HG02642 (cell line): ENCODE measurements around the gene CLIP1.
"Not testable (repeated sequence)": the region's sequence is repeated elsewhere in the genome, so short reads cannot be mapped to it uniquely, and the experiment has no call there.

Source experiments
- ATAC-seq: cut with Tn5 transposase; IDR thresholded peaks from one replicate; pipeline ENCODE4 v1.9.1; 2021; ENCODE audit warnings: mild to moderate bottlenecking; ENCODE audit not compliant: unreplicated experiment, poor library complexity

CLIP1 gene

GRCh38 chr12:122399592-122400373 lies 22.7 kb downstream of the CLIP1 start:
- ATAC-seq, result no peak

GRCh38 chr12:122399254-122399591 lies 23.2 kb downstream of the CLIP1 start:
- ATAC-seq, result no peak

- not testable (repeated sequence) for ATAC-seq
These were observed 24.5 kb downstream of the CLIP1 start for GRCh38 chr12:122397981-122398380.

DNA sequence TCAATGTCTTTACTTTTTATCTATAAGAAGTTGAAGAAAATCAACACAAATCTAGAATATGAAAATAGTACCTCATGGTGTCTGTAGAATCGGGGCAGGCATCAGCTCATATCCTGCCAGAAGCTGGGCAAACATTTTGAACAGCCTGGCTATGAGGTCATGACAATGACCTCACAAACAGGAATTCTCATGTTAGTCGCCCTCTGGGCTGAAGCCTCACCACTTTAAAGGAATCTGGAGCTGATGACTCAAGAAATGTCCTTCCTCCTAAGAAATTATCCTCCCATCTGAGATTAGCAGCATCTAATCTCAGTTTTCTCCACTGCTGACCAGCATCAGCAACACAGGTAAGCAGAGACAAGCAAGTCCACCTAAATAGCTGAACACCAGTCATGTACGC lies 27.1 kb downstream of the CLIP1 start:
- ATAC-seq, result no peak

- ATAC-seq, result no peak
These were observed 27.8 kb downstream of the CLIP1 start for GRCh38 chr12:122394626-122395194.

GRCh38 chr12:122393817-122394216 lies 28.7 kb downstream of the CLIP1 start:
- no peak for ATAC-seq

DNA sequence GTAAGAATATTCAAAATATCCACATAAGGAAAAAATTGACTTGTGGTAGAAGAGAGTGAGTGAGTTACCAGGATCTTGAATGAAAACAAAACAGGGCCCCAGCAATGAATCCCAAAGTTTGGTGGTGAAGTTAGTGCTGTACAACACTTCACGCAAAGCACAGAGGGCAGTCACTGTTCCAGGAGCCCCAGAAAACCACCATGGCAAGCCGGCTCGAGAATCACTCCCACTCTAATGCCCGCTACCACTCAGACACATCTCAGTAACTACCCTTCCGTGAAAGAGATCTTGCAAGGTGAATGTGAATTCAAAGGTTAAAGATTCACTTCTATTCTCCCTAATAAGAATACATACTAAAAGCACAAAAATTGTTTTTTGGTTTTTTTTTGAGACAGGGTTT lies 30.1 kb downstream of the CLIP1 start:
- ATAC-seq, result no peak

GRCh38 chr12:122389677-122390076 lies 32.8 kb downstream of the CLIP1 start:
- ATAC-seq, result no peak

- no peak for ATAC-seq
These were observed 34.6 kb downstream of the CLIP1 start for GRCh38 chr12:122387887-122388286.

DNA sequence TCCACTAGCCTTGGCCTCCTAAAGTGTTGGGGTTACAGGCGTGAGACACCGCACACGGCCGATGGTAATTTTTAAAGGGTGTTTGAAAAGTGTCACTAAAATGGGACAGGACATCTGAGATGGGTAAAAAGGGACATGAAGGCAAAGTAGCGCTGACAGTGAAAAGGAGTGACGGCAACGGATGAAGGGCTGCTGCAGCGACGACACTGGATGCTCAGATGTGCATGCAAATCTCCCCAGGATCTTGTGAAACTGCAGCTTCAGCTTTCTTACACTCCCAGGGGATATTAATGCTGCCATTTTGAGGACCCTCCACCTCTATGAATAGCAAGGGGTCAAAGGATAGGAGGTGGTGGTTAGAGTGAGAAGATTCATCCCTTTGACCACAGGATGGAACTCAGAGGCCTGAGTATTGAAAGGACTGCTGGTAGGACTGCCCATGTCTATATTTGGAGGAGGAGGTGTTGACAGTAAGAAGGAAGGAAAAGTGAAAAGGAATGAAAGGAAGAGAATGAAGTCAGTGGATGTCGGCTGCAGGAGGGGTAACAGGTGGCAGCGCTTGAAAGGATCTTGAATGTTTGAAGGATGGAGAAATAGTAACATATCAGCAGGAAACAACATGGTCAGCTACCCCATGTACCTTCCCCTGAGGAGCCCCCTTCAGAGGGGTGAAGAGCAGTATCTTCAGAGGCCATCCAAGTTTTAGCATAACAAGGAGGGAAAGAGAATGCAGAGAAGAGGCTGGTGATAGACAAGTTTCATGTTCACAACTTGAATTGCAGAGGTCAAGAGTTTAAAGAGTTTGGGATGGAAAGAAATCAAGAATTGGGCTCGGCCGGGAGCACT lies 37.1 kb downstream of the CLIP1 start:
- ATAC-seq, result no peak

GRCh38 chr12:122382919-122383350 lies 39.5 kb downstream of the CLIP1 start:
- ATAC-seq, result no peak

DNA sequence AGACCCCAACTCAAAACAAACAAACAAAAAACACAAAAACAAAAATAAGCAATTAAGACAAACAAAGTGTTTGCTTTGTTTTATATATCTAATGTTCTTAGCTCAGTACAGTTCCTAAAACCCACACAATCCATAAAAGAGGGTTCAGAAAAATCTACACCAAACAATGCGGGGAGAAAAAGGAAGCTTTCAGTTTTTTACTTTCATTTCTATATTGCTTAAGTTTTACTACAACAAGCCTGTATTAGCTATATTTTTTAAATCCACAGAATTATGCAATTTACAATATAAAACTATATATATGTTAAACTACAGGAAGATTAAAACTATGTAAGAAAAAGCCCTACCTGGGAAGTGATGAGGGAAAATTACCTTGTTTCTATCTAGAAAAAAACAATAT lies 41.4 kb downstream of the CLIP1 start:
- no peak for ATAC-seq

GRCh38 chr12:122376751-122377150 lies 45.7 kb downstream of the CLIP1 start:
- ATAC-seq, result not testable (repeated sequence)

DNA sequence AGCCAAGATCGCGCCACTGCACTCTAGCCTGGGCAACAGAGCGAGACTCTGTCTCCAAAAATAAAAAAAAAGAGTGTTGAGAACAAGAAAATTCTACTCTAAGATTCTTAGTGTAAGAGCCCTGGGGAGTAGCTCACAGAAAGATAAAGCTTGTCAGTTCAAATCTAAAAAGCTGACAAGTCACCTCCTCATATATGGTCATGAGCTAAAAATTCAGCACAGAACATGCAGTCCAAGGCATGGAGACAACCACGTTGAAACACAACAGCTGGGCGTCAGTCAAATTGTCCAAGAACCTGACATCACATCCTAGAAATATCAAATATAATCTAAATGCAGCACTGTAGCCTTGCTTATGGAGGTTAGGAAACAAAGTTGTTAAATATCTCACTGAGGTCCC lies 47.8 kb downstream of the CLIP1 start:
- no peak for ATAC-seq

GRCh38 chr12:122371475-122372045 lies 50.9 kb downstream of the CLIP1 start:
- ATAC-seq, result no peak

DNA sequence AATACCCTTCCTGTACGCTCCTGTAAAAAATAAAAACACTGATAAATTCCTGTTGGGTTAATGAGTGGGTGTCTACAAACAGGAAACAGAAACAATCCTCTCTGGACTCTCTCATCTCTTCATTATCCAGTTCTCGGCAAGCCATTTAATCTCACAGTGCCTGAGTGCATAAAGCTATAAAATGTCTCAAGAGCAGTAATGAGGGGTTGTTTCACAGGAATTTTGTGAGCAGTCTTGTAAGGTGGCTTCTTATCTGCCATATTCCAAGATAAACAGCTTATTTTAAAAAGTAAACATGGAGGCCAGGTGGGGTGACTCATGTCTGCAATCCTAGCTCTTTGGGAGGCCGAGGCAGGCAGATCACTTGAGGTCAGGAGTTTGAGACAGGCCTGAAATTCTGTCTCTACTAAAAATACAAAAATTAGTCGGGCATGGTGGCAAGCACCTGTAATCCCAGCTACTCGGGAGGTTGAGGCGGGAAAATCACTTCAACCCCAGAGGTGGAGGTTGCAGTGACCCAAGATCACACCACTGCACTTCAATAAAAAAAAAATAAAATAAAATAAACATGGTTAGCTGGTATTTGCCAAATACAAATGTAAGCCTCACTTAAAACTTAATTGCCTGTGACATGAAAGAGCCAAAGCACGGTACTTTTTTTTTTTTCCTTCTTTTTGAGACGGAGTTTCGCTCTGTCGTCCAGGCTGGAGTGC lies 54.0 kb downstream of the CLIP1 start:
- ATAC-seq, result no peak

DNA sequence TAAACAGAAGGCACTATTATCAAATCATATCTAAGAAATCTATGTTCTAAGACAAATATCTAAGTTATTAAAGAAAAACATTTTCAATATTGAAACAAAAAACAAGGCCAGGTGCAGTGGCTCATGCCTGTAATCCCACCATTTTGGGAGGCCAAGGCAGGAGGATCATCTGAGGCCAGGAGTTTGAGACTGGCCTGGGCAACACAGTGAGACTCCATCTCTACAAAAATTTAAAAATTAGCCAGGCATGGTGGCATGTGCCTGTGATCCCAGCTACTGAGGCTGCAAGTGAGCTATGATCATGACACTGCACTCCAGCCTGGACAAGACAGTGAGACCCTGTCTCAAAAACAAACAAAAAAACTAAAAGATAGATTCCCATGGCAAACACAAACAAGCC lies 54.8 kb downstream of the CLIP1 start:
- ATAC-seq, result not testable (repeated sequence)

DNA sequence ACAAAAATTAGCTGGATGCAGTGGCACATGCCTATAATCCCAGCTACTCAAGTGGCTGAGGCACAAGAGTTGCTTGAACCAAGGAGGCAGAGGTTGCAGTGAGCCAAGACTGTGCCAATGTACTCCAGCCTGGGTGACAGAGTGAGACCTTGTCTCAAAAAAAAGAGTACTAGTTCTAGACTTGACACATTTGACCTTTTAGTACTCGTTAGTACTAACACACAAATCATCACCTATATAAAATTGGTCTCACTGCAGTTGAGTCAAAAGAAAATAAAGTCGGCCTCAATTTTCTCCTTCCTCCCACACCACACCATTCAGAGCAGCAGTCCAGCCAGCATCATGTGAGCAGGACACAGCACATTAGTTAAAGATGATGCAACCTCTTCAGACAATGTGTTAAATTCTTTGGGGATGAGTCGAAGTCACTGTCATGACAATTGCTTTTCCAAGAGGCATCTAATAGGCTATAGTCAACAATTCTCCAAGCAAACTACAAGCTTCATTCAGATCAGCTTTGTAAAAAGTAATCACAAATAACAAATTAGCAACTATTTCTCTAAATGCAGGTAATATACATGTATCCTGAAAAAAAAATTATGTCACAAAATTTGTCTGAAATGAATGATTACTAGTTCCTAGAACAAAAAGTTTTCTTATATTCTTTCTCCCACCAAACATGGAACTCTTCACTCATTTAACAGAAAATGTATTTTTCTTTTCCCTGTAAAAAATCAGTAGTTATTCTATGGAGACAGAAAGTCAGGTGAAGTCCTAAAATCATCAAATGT lies 55.6 kb downstream of the CLIP1 start:
- no peak for ATAC-seq

DNA sequence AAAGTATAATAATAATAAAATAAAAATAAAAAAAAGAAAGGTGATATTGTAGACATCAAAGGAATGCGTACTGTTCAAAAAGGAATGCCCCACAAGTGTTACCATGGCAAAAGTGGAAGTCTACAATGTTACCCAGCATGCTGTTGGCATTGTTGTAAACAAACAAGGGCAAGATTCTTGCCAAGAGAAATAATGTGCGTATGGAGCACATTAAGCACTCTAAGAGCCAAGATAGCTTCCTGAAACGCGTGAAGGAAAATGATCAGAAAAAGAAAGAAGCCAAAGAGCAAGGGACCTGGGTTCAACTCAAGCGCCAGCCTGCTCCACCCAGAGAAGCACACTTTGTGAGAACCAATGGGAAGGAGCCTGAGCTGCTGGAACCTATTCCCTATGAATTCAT lies 57.2 kb downstream of the CLIP1 start:
- not testable (repeated sequence) for ATAC-seq

- no peak for ATAC-seq
These were observed 58.7 kb downstream of the CLIP1 start for GRCh38 chr12:122363782-122364181.
